PC-9 (cell line): Measurements from ENCODE around the gene MYCT1.

Experiments used
- CTCF ChIP-seq: fragments of 200-600 bp; sonication (generic); conservative IDR thresholded peaks from 2 replicates; pipeline ENCODE4 v1.6.1; 2017; ENCODE audit warnings: mixed run types, antibody characterized with exemption, mild to moderate bottlenecking, moderate library complexity
- EZH2 ChIP-seq: fragments of 200-600 bp; sonication (generic); IDR thresholded peaks from 2 replicates; pipeline ENCODE4 v1.8.0; 2017; ENCODE audit warnings: antibody characterized with exemption, low read depth

GRCh38 chr6:152701081-152701862 is 3.6 kb downstream of the MYCT1 start:
- TF ChIP-seq CTCF: no peak
- TF ChIP-seq EZH2: no peak
